Ovary (tissue), 9 donors: ENCODE results near the gene NDUFS3. TPM values are rescaled to one million over a fixed set of nuclear protein-coding genes. Genes with fewer than 3 reads are reported as not detected.

Source experiments
- DNase-seq, 5 donors: peaks; one replicate each; pipeline ENCODE4 v3.0.0-alpha.2; 2019 to 2020
- H3K27ac ChIP-seq, 2 donors: fragments of 200-600 bp; one replicate each; pipeline versions ENCODE4 v1.5.1 to v1.8.0; 2019 to 2022
- H3K27me3 ChIP-seq: fragments of 200-600 bp; one replicate; pipeline ENCODE4 v1.8.0; 2022
- H3K36me3 ChIP-seq: fragments of 200-600 bp; sonication (generic); one replicate; pipeline ENCODE4 v1.5.1; 2019
- H3K4me1 ChIP-seq: one replicate; pipeline ENCODE4 v1.8.1; 2013; ENCODE audit warnings: mild to moderate bottlenecking, moderate library complexity; ENCODE audit not compliant: insufficient read depth
- H3K4me3 ChIP-seq: fragments of 200-600 bp; sonication (generic); one replicate; pipeline ENCODE4 v1.5.1; 2017
- H3K9me3 ChIP-seq, 2 donors: fragments of 200-600 bp in 1 of 2; sonication (generic) in 1 of 2; one replicate each; pipeline versions ENCODE4 v1.5.1 to v1.8.1; 2013 to 2019; ENCODE audit warnings: mild to moderate bottlenecking in 1 of 2, moderate library complexity in 1 of 2
- CTCF ChIP-seq, 3 donors: fragments of 450-650 bp in 2 of 3; fragments of 200-600 bp in 1 of 3; IDR thresholded peaks; one replicate each; pipeline versions ENCODE4 v1.5.1 to v1.8.0; 2016 to 2022; ENCODE audit warnings: antibody characterized with exemption in 3 of 3, mild to moderate bottlenecking in 1 of 3
- EP300 ChIP-seq: sonication (generic); formaldehyde crosslinking; IDR thresholded peaks from one replicate; pipeline ENCODE4 v1.6.1; 2017; ENCODE audit warnings: antibody characterized with exemption
- POLR2A ChIP-seq: fragments of 450-650 bp; IDR thresholded peaks from one replicate; pipeline ENCODE4 v1.6.1; 2017; ENCODE audit warnings: antibody characterized with exemption, mild to moderate bottlenecking, moderate library complexity
- WGBS, 3 donors: extraction: QIAGEN DNeasy Blood & Tissue Kit in 1 of 3; methylation state at CpG; one replicate each; pipeline versions ENCODE4 v1.1.5 to v1.1.7; 2013 to 2017; 5-methylcytosine and 5-hydroxymethylcytosine counted together
- intact Hi-C, 4 donors: fragments of 100-400 bp; cut with DNase I; formaldehyde crosslinking; loops; one replicate each; pipeline versions ENCODE4 v1.11.0 to v1.15.1; 2022 to 2023
- polyA plus RNA-seq, 2 donors: library from polyadenylated mRNA; stranded (reverse); fragments of 200-250 nt in 1 of 2; fragments of 350-450 nt in 1 of 2; fragmentation: Illumina TruSeq in 1 of 2; extraction: RNeasy Lipid Tissue Mini Kit (QIAGEN cat#74804) in 1 of 2; gene quantifications; one replicate each; pipeline ENCODE4 v1.2.3, GENCODE V29; 2013 to 2014
- total RNA-seq, 7 donors: library from RNA; depleted of rRNA in 2 of 7; stranded (reverse); fragments of >200 nt in 2 of 7; fragmentation: NEBNext Ultra II Directional in 3 of 7; extraction: Animal tissue kit (Norgen Biotek cat#: 25700) in 3 of 7; gene quantifications; one replicate each; pipeline versions ENCODE4 v1.1.0 to v1.2.4, GENCODE V29; 2016 to 2023
- donor health status: DM: no; HTN: no; CAD: no; lungs with moderate emphysema.
- donor health status: DM: no; HTN: no; CAD: no.
- donor health status: Bipolar disorder and iron deficiency.
- donor health status: DM: yes; HTN: yes; CAD: no.
- donor health status: DM: no; HTN: no; CAD: no.
- donor health status: DM: yes; HTN: yes; CAD: no.

The NDUFS3 gene
- total and polyA plus RNA-seq, 9 donors: 40.8 to 76.9 (median 61.4) TPM

GRCh38 chr11:47532597-47533213 is 46.2 kb upstream of the NDUFS3 start:
- no peak for TF ChIP-seq POLR2A
- no peak for TF ChIP-seq EP300
- no peak for TF ChIP-seq CTCF (IDR thresholded peaks at IDR 0.05)
- DNase-seq: no peak
- H3K4me1 ChIP-seq: peaks cover 18% of the 10 kb centered on the region
- H3K9me3 ChIP-seq: no peaks in the 10 kb centered on the region
- no peaks in the 10 kb centered on the region for H3K27me3 ChIP-seq
- H3K4me3 ChIP-seq: no peak overlapping the region
- WGBS, 3 donors: 62 to 67% (median 64%) methylated on average over 2 of the region's 2 CpGs
- no peaks in the 10 kb centered on the region for H3K36me3 ChIP-seq
- intact Hi-C loops: no loop called here
- no peak overlapping the region for H3K27ac ChIP-seq

GRCh38 chr11:47533690-47534151 is 45.2 kb upstream of the NDUFS3 start:
- intact Hi-C loops: no loop called here
- no peak for DNase-seq
- WGBS, 3 donors: 57 to 82% (median 81%) methylated on average over 2 of the region's 2 CpGs
- no peaks in the 10 kb centered on the region for H3K27me3 ChIP-seq
- no peak for TF ChIP-seq CTCF (IDR thresholded peaks at IDR 0.05)
- TF ChIP-seq POLR2A: no peak
- no peak for TF ChIP-seq EP300
- H3K4me1 ChIP-seq: peaks cover 21% of the 10 kb centered on the region
- no peak overlapping the region for H3K27ac ChIP-seq
- no peaks in the 10 kb centered on the region for H3K9me3 ChIP-seq
- H3K36me3 ChIP-seq: no peaks in the 10 kb centered on the region
- no peak overlapping the region for H3K4me3 ChIP-seq

GRCh38 chr11:47534704-47535251 is 44.1 kb upstream of the NDUFS3 start:
- Histone ChIP-seq H3K27me3 (no peaks in the 10 kb centered on the region), H3K9me3 (no peaks in the 10 kb centered on the region), H3K36me3 (no peaks in the 10 kb centered on the region), H3K4me1 (peaks cover 23% of the 10 kb centered on the region), H3K27ac (no peak overlapping the region), H3K4me3 (no peak overlapping the region)
- TF ChIP-seq POLR2A: no peak
- no peak for TF ChIP-seq EP300
- TF ChIP-seq CTCF (IDR thresholded peaks at IDR 0.05): no peak
- WGBS, 3 donors: 88 to 91% (median 91%) methylated on average over 4 of the region's 4 CpGs
- intact Hi-C loops: no loop called here
- DNase-seq: no peak

GRCh38 chr11:47536915-47537314 is 42.0 kb upstream of the NDUFS3 start:
- Histone ChIP-seq H3K9me3 (no peaks in the 10 kb centered on the region), H3K4me1 (peaks cover 23% of the 10 kb centered on the region), H3K36me3 (no peaks in the 10 kb centered on the region), H3K27ac (no peak overlapping the region), H3K27me3 (no peaks in the 10 kb centered on the region), H3K4me3 (no peak overlapping the region)
- intact Hi-C loops: no loop called here
- no peak for DNase-seq
- TF ChIP-seq CTCF (IDR thresholded peaks at IDR 0.05): no peak
- no peak for TF ChIP-seq EP300
- TF ChIP-seq POLR2A: no peak
- WGBS, 3 donors: 53 to 67% (median 65%) methylated on average over 3 of the region's 3 CpGs
